Caco-2 (cell line): ENCODE data around the gene WASF3. TPM values are rescaled to one million over a fixed set of nuclear protein-coding genes. Genes with fewer than 3 reads are reported as not detected.

Experiments
- BruUV-seq: library from RNA; stranded (reverse); fragments of 400-500 nt; replicated peaks from 2 replicates; lab custom pipeline; 2021; lab: Mats Ljungman, UMichigan
- CTCF ChIA-PET: fragments of 300-600 bp; sonication (Branson Sonifier 250); formaldehyde crosslinking; loops from one replicate; lab custom pipeline; 2022; ENCODE audit warnings: antibody characterized with exemption; lab: Charles Lee
- POLR2A ChIA-PET: fragments of 300-600 bp; sonication (Branson Sonifier 250); formaldehyde crosslinking; loops from one replicate; lab custom pipeline; 2022; ENCODE audit warnings: antibody characterized with exemption; lab: Charles Lee
- DNase-seq, 2 experiments: peaks; one replicate each; pipeline versions ENCODE4 v3.0.0 to v3.0.0-alpha.2; 2020 to 2022
- H3K27me3 ChIP-seq: replicated peaks from 2 replicates; pipeline ENCODE4 v1.6.0; 2011; ENCODE audit warnings: low read length; ENCODE audit not compliant: control insufficient read depth, insufficient read depth
- H3K36me3 ChIP-seq: 2 replicates; pipeline ENCODE4 v1.5.1; 2011; ENCODE audit warnings: low read length; ENCODE audit not compliant: control insufficient read depth, insufficient read depth
- H3K4me1 ChIP-seq: fragments of 250-450 bp; sonication (Bioruptor Pico); 2 replicates; pipeline ENCODE4 v1.5.1; 2020; ENCODE audit warnings: mild to moderate bottlenecking
- H3K4me3 ChIP-seq: 2 replicates; pipeline ENCODE4 v1.5.1; 2011; ENCODE audit warnings: low read depth, mild to moderate bottlenecking, control low read depth, low read length
- H3K9me3 ChIP-seq: fragments of 250-450 bp; sonication (Bioruptor Pico); 2 replicates; pipeline ENCODE4 v1.5.1; 2020; ENCODE audit warnings: mild to moderate bottlenecking, moderate library complexity
- H3K27ac Mint-ChIP-seq: one replicate; pipeline ENCODE4 v1.8.0; 2022; ENCODE audit warnings: mixed read lengths; ENCODE audit not compliant: unreplicated experiment
- H3K27me3 Mint-ChIP-seq: one replicate; pipeline ENCODE4 v1.8.0; 2022; ENCODE audit warnings: mixed read lengths; ENCODE audit not compliant: insufficient read depth, unreplicated experiment
- H3K36me3 Mint-ChIP-seq: one replicate; pipeline ENCODE4 v1.8.0; 2022; ENCODE audit warnings: mild to moderate bottlenecking, mixed read lengths; ENCODE audit not compliant: insufficient read depth, unreplicated experiment
- H3K4me1 Mint-ChIP-seq: one replicate; pipeline ENCODE4 v1.8.0; 2022; ENCODE audit warnings: low read depth, mixed read lengths; ENCODE audit not compliant: unreplicated experiment
- H3K4me3 Mint-ChIP-seq: one replicate; pipeline ENCODE4 v1.8.0; 2022; ENCODE audit warnings: mild to moderate bottlenecking, moderate library complexity, mixed read lengths; ENCODE audit not compliant: unreplicated experiment
- H3K9me3 Mint-ChIP-seq: one replicate; pipeline ENCODE4 v1.8.0; 2022; ENCODE audit warnings: mixed read lengths; ENCODE audit not compliant: unreplicated experiment
- intact Hi-C: fragments of 100-400 bp; cut with micrococcal nuclease; formaldehyde crosslinking; loops from one replicate; pipeline ENCODE4 v1.10.0; 2022; ENCODE audit not compliant: unreplicated experiment
- total RNA-seq: library from RNA; stranded (reverse); gene quantifications from 2 replicates; pipeline ENCODE4 v1.2.3, GENCODE V29; 2022
- TF ChIP-seq, protein P1 (sequence below), 2 experiments: fragments of 200-600 bp in 1 of 2; IDR thresholded peaks; 1 replicate in 1 of 2; 2 replicates in 1 of 2; pipeline versions ENCODE4 v1.5.1 to v1.8.0; 2011 to 2022; ENCODE audit warnings: antibody characterized with exemption in 1 of 2, control low read depth in 1 of 2, inconsistent platforms in 1 of 2, low read depth in 1 of 2, low read length in 1 of 2, mild to moderate bottlenecking in 1 of 2, moderate library complexity in 1 of 2; ENCODE audit not compliant: insufficient read depth in 1 of 2, severe bottlenecking in 1 of 2, unreplicated experiment in 1 of 2

WASF3 gene
- total RNA-seq, 1 experiment from 2014 or later, result not detected

DNA sequence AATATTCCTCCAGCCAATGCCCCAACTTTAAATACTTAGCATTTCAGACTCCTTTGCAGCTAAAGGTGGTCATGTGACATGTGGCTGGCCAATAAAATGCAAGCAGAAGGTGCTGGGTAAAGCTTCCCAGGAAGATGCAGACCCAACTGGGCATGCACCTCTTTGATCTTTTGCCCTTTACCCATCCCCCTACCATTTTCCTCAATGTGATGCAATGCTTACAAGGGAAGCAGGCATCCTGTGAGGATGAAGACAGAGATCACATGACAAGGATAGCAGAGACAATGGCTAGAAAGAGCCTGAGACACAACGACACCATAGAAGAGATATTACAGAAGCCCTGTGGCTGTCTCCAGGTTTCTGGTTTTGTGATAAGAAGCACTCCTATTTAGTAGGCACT lies 2.1 kb upstream of the WASF3 start:
- H3K4me1 Mint-ChIP-seq, result peaks cover 8% of the 10 kb centered on the region
- Histone ChIP-seq H3K36me3 (no peaks in the 10 kb centered on the region), H3K4me1 (peaks cover 6% of the 10 kb centered on the region), H3K27me3 (no peaks in the 10 kb centered on the region), H3K4me3 (no peak overlapping the region), H3K9me3 (no peaks in the 10 kb centered on the region)
- H3K27me3 Mint-ChIP-seq, result peaks cover 9% of the 10 kb centered on the region
- no TSS peak for BruUV-seq
- no peaks in the 10 kb centered on the region for H3K9me3 Mint-ChIP-seq
- H3K4me3 Mint-ChIP-seq, result no peak overlapping the region
- DNase-seq, result no peak
- TF ChIP-seq, protein P1, sequence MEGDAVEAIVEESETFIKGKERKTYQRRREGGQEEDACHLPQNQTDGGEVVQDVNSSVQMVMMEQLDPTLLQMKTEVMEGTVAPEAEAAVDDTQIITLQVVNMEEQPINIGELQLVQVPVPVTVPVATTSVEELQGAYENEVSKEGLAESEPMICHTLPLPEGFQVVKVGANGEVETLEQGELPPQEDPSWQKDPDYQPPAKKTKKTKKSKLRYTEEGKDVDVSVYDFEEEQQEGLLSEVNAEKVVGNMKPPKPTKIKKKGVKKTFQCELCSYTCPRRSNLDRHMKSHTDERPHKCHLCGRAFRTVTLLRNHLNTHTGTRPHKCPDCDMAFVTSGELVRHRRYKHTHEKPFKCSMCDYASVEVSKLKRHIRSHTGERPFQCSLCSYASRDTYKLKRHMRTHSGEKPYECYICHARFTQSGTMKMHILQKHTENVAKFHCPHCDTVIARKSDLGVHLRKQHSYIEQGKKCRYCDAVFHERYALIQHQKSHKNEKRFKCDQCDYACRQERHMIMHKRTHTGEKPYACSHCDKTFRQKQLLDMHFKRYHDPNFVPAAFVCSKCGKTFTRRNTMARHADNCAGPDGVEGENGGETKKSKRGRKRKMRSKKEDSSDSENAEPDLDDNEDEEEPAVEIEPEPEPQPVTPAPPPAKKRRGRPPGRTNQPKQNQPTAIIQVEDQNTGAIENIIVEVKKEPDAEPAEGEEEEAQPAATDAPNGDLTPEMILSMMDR (IDR thresholded peaks at IDR 0.05; ENCODE audit: insufficient read depth in 1 of 2, low read depth in 1 of 2, low read length in 1 of 2, severe bottlenecking in 1 of 2, unreplicated experiment in 1 of 2), result no peak
- intact Hi-C loops, result no loop called here
- CTCF ChIA-PET, result interaction anchor here (0.7 kb wide), 1 partner anchor 181 kb away, joined by 5 read pairs; no protein-coding TSS in a partner anchor
- no peaks in the 10 kb centered on the region for H3K36me3 Mint-ChIP-seq
- POLR2A ChIA-PET, result no interaction called here
- no peak overlapping the region for H3K27ac Mint-ChIP-seq

DNA sequence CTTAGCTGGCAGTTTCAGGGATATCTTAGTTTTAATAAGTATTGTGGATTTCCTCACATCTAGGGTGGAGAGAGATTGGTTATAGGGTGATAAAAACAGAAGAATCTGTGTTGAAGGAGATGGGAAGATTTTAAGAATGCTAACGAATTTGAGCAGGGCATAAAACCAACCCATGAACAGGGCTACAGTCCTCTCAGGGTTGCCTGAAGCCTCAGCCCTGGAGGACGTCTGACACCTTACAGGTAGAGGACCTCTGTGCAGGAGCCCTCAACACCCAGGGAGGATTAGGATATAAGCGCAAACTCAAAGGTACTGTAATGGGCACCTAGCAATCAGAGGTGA lies 461 bp upstream of the WASF3 start:
- POLR2A ChIA-PET, result no interaction called here
- Histone ChIP-seq H3K27me3 (no peaks in the 10 kb centered on the region), H3K9me3 (no peaks in the 10 kb centered on the region), H3K36me3 (no peaks in the 10 kb centered on the region), H3K4me1 (peaks cover 17% of the 10 kb centered on the region), H3K4me3 (no peak overlapping the region)
- Mint-ChIP-seq H3K27me3 (peaks cover 3% of the 10 kb centered on the region), H3K27ac (no peak overlapping the region), H3K9me3 (no peaks in the 10 kb centered on the region), H3K4me1 (peaks cover 8% of the 10 kb centered on the region), H3K36me3 (no peaks in the 10 kb centered on the region), H3K4me3 (no peak overlapping the region)
- TF ChIP-seq, protein P1 (IDR thresholded peaks at IDR 0.05; ENCODE audit: insufficient read depth in 1 of 2, low read depth in 1 of 2, low read length in 1 of 2, severe bottlenecking in 1 of 2, unreplicated experiment in 1 of 2), result no peak
- BruUV-seq, result no TSS peak
- CTCF ChIA-PET, result no interaction called here
- DNase-seq, result no peak
- intact Hi-C loops, result no loop called here

DNA sequence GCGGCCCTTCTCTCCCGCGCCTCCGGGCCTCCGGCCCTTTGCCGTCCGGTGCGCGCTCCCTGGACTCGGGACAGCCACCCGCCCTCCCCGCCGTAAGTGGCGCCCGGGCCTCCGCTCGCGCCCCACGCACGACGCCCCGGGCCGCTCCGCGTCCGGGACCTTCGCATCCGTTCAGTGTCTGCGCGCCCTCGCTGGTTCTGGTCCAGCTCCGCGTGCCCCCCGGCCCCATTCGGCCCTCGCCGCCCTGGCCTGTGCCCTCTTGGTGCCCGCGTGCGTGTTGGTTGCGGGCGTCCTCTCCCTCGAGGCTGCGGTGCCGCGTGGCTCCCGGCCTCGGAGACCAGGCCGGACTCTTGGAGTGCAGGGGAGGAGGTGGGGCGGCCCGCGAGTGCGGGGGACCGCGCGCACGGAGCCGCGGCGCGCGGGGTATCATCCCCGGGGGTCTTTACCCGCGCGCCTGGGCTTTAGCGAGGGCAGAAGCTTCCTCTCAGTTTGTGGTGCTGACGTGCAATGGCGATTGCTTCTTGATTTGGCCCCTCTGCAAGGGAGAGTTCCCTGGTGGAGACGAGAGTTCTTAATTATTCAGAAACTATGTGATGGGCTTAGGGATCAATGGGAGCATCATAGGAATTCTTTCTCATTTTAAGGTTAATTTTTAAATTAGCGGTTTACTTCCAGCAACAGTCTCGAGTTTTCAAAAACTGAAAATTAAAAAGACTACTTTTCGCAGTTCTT lies 757 bp downstream of the WASF3 start:
- POLR2A ChIA-PET, result no interaction called here
- Mint-ChIP-seq H3K4me3 (no peak overlapping the region), H3K9me3 (no peaks in the 10 kb centered on the region), H3K27ac (no peak overlapping the region), H3K4me1 (peaks cover 8% of the 10 kb centered on the region), H3K36me3 (no peaks in the 10 kb centered on the region), H3K27me3 (peaks cover 5% of the 10 kb centered on the region)
- H3K4me1 ChIP-seq, result peaks cover 17% of the 10 kb centered on the region
- no TSS peak for BruUV-seq
- H3K4me3 ChIP-seq, result no peak overlapping the region
- intact Hi-C loops, result no loop called here
- TF ChIP-seq, protein P1 (IDR thresholded peaks at IDR 0.05; ENCODE audit: insufficient read depth in 1 of 2, low read depth in 1 of 2, low read length in 1 of 2, severe bottlenecking in 1 of 2, unreplicated experiment in 1 of 2), result no peak
- no peaks in the 10 kb centered on the region for H3K9me3 ChIP-seq
- H3K36me3 ChIP-seq, result no peaks in the 10 kb centered on the region
- H3K27me3 ChIP-seq, result no peaks in the 10 kb centered on the region
- CTCF ChIA-PET, result no interaction called here
- DNase-seq, result no peak
